Mucosa of stomach (tissue), 1 donor: ENCODE results near the gene PRR19.
"Not testable (repeated sequence)": the region's sequence is repeated elsewhere in the genome, so short reads cannot be mapped to it uniquely, and the experiment has no call there.

Experiments used
- H3K27me3 ChIP-seq: one replicate; pipeline ENCODE4 v1.7.0; 2013; ENCODE audit warnings: mild to moderate bottlenecking, low read length; ENCODE audit not compliant: control insufficient read depth, insufficient read depth
- H3K36me3 ChIP-seq: one replicate; pipeline ENCODE4 v1.7.0; 2013; ENCODE audit warnings: low read length; ENCODE audit not compliant: control insufficient read depth, insufficient read depth
- H3K4me1 ChIP-seq: one replicate; pipeline ENCODE4 v1.7.0; 2013; ENCODE audit warnings: mild to moderate bottlenecking, low read length; ENCODE audit not compliant: control insufficient read depth, insufficient read depth
- H3K4me3 ChIP-seq: one replicate; pipeline ENCODE4 v1.7.0; 2013; ENCODE audit warnings: low read length
- H3K9ac ChIP-seq: one replicate; pipeline ENCODE4 v1.7.0; 2013; ENCODE audit warnings: mild to moderate bottlenecking, low read length, moderate library complexity
- H3K9me3 ChIP-seq: one replicate; pipeline ENCODE4 v1.7.0; 2013; ENCODE audit warnings: mild to moderate bottlenecking, low read length, moderate library complexity; ENCODE audit not compliant: control insufficient read depth
- donor health status: Pancreatic carcinoma.

Gene PRR19, protein sequence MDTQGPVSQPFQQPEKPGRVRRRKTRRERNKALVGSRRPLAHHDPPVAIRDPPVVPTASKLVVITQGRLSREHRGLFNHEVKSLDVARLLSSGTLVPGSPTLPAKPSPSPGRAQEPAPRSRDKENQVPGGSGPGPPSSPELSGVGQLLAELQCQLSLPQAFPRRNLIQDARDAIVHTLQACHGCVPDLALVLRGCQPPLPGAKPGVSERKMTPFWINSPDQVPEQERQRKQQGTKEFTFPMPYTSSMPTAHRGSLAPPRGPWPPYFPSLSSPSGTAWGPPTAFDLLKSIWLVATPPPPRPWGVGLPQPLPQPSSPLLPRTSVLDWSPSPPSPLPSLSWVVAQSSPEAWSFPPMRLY

DNA sequence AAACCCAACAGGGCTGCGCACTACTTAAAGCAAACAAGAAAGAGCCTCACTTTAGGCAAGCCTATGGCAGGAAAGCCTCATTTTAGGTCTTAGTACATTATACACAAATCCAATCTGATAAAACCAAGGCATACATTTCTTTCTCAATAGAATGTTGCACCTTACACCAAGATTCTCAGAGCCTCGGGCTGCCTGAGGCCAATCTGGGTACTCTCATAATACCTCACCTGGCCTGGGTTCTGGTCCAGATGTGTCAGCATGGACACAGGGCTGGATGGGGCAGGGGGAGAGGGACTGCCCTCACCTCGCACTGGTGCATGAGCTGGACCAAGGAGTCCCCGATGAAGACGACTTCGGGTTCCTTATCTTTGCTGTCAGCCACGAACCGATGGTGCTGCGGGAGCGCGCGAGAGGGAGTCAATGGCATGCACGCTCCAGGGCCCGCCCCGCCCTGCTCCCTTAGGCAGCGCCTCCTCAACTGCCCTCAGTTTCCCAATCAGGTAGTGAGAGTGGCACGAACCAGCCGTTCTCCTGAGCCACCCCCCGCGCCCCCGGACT, at the start of gene PRR19:
Gene PRR19, plus strand, starts transcription at position 487 of the 558 bp plus-strand sequence. CDS start 7,453 bp downstream, outside the sequence.
- Histone ChIP-seq H3K9ac (peak within 1 kb of the TSS; percentile 55), H3K36me3 (no peaks in the 10 kb centered on the region), H3K4me1 (peaks cover 18% of the 10 kb centered on the region), H3K27me3 (no peaks in the 10 kb centered on the region), H3K4me3 (peak within 1 kb of the TSS; percentile 74), H3K9me3 (no peaks in the 10 kb centered on the region)

DNA sequence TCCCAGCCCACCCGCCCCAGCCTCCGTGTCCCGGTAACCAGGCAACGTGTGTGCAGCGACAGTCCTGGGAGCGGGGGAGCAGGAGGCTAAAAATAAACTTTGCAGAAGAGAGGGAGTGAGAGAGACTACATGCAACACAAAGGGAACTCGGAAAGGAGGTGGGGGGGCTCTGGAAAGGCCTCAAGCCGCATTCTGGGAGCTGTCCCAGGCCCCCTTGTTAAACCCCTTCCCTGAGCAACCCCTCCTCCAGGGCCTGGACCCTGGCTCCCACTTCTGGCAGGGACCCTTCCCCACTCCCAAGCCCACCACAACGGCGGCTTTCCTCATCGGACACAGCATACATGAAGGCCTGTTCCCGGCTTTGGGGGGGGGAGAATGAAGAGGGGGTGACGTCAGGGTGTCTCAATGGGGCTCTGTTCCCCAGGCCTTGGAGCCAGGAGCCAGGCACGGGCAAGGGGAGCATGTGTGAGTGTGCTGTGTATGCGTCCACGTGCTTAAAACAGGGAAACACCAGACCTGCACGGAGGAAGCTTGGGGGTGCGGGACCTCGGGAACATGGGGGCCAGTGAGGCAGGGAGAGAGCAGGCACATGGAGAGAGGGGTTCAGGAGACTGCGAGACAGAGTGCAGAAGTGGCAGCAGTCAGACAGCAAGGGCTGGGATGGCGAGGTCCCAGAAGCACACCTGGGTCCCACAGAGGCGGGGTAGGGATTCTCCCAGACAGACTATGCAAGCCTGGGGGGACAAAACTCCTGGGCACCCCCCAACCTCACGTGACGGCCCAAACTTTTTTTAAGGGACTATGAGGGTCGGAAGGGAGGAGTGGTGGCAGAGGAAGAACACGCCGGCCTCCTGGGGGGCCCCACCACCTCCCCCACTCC, 49.3 kb upstream of the PRR19 start:
- no peaks in the 10 kb centered on the region for H3K36me3 ChIP-seq
- peaks cover 36% of the 10 kb centered on the region for H3K4me1 ChIP-seq
- H3K9ac ChIP-seq = peak overlapping the region; percentile 80
- no peaks in the 10 kb centered on the region for H3K27me3 ChIP-seq
- H3K9me3 ChIP-seq = no peaks in the 10 kb centered on the region
- peak overlapping the region; percentile 50 for H3K4me3 ChIP-seq

DNA sequence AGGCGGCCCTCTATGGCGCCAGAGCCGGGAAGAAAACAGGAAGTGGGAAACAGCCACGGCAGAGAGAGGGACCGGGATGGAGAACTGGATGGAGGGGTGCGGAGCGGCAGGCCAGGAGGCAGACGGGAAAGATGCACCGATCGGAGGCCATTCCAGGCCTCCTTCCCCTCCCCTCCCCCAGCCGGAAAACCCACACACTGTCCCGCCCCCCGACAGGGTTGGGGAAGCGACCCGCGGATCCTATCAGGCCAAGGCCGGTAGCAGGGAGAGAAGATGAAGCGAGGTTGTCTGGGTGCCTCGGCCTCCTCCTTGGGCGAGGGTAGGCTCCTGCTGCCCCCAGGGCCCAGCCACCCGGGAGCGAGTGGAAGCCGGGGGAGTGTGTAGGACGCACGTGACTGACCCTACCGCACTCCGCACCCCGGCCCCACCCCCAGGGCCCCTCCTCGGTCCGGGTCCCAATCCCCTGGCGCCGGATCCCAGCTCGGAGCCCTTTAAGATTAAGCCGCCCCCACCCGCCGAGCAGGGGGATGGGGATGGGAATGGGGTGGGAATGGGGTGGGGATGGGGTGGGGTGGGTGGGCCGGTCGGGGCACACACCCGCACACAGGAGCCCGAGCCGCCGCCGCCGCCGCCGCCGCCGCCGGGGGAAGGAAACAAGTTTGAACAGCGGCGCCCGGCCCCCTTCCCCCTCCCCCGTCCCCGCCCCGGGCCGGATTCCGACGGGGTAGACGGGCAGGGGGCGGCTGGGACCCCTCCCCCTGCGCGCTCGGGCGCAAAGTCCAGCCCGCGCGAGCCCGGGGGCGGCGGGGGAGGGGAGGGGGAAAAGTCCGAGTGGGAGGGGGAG, 48.5 kb upstream of the PRR19 start:
- peaks cover 36% of the 10 kb centered on the region for H3K4me1 ChIP-seq
- no peaks in the 10 kb centered on the region for H3K9me3 ChIP-seq
- H3K4me3 ChIP-seq = peak overlapping the region; percentile 87
- H3K27me3 ChIP-seq = no peaks in the 10 kb centered on the region
- no peaks in the 10 kb centered on the region for H3K36me3 ChIP-seq
- peak overlapping the region; percentile 94 for H3K9ac ChIP-seq

DNA sequence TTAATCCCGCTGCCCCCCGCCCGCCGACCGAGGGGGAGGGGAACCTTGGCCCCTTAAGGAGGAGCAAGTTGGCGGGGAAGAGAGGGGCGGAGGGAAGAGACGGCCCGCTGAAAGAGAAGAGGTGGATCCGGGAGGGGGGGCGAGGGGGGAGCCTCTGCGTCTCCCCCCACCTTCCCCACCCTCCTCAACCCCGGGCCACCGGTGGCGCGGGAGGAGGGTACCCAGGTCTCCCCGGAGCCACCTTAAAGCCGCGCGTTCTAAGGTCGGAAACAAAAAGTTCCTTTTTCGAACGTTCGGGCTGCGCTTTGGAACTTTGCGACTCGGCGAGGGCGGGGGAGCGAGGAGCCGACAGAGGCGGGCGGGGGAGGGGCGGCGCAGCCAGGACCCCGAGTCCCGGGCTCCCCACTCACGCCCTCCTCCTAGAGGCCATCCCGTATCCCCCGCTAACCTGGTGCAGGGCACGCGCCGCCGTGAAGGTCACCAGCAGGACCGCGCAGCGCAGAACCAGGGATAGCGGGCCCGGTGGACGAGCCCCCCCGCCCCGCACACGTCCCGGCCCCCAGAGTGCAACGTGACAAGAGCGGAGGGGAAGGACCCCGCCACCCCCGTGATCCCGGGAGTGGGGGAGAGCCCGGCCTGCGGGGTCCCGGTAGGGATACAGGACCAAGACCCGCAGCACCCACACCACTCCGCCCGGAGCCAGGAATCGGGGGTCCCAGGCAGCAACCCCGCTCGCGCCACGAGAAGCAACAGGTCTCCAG, 47.7 kb upstream of the PRR19 start:
- peaks cover 36% of the 10 kb centered on the region for H3K4me1 ChIP-seq
- H3K27me3 ChIP-seq = no peaks in the 10 kb centered on the region
- H3K36me3 ChIP-seq = no peaks in the 10 kb centered on the region
- no peaks in the 10 kb centered on the region for H3K9me3 ChIP-seq
- peak overlapping the region; percentile 94 for H3K9ac ChIP-seq
- peak overlapping the region; percentile 87 for H3K4me3 ChIP-seq

DNA sequence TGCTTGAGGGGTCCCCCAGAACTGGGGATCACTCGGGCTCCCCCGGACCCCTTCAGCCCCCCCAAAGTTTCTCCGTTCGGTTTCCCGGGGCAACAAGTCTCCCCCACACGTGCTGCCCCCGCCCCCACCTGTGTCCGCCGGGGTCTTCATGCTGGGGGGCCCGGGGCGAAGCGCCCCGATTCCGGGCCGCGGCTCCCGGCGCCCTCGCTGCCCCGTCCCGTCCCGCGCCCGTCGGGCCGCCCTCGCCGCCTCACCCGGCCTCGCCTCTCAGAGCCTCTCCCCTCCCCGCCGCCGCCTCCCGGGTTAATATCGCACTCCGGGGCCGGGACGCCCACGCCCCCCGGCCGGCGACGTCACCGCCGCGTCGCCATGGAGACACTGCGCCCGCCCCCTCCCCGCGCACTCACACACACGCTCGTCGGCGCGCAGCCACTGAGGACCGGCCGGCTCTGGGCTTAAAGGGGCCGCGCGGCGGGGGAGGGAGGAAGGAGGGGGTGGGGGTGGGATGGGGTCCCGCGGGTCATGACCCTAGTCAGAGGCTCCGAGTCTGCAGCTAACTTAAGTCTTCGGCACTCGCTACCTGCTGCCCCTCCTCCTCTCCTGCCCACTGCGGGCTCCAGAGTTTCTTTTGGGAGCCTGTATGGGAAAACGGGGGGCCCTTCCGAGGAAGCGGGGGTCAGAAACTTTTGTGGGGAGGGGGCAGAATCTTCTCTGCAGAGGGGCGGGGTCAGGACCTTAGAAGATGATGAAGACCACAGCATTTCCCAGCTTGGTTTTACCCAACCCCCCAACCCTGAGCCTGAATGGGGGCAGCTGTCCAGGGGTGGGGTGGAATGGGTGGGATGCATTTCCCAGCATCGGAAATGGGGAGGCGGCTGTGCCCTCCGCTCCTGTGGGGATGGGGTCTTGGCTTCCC, 46.8 kb upstream of the PRR19 start, which contains the start of gene ERF:
Gene ERF, minus strand, starts transcription at position 279 of the 916 bp plus-strand sequence. Its CDS starts 129 bp downstream, at position 150.
- Histone ChIP-seq H3K36me3 (no peaks in the 10 kb centered on the region), H3K4me1 (peaks cover 35% of the 10 kb centered on the region), H3K9ac (peak within 1 kb of the TSS; percentile 94), H3K27me3 (no peaks in the 10 kb centered on the region), H3K4me3 (peak within 1 kb of the TSS; percentile 87), H3K9me3 (no peaks in the 10 kb centered on the region)

DNA sequence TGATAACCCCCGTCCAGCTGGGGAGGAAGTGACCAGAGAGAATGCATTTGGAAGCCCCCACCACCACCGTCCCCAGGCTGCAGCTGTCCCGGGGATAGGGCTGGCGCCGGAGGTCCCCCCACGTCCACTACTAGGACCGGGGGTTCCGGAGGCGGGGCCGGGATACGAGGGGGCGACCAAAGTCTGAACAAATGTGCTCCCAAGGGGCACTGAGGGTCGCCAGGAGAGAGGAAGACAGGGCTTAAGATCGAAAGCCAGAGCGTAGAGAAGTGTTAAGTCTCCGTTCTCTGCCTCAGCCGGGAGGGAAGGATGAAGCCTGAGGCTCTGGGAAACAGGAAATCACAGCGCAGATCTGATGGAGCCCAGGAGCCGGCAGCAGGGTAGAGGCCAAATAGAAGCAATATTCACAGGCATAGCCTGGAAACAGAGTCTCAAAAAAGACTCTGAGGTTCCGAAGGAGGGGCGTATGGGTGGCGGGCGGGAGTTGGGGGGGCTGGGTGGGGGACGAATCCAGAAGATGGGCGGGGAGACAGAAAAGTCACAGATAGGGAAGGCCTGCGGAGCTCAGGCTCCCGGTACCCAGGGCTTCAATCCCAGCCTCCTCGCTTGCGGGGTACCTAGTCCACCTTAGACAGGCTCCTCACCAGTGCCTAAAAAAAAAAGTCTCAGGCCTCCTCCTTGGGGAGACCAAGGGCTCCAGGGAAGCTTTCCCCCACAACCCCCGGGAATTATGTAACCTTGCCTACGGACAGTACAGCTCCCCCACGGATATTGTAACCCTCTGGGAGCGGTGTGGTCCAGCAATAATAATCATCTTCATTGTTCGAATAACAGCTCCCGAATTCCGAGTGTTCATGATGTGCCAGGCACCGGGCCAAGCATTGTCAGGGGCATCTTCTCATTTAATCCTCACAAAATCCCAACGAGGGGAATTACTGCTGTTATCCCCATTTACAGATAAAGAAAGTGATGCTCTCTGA, 45.9 kb upstream of the PRR19 start:
- H3K9ac ChIP-seq = peak overlapping the region; percentile 68
- H3K27me3 ChIP-seq = no peaks in the 10 kb centered on the region
- peaks cover 25% of the 10 kb centered on the region for H3K4me1 ChIP-seq
- H3K9me3 ChIP-seq = no peaks in the 10 kb centered on the region
- no peaks in the 10 kb centered on the region for H3K36me3 ChIP-seq
- peak overlapping the region; percentile 38 for H3K4me3 ChIP-seq

DNA sequence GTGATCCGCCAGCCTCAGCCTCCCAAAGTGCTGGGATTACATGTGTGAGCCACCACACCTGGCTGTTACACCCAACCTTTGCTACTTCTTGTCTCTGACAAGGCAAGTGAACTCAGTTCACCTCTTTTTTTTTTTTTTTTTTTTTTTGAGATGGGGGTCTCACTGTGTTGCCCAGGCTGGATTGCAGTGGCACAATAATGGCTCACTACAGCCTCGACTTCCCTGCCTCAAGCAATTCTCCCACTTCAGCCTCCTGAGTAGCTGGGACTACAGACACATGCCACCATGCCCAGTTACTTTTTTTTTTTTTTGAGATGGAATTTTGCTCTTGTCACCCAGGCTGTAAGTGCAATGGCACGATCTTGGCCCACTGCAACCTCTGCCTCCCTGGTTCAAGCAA, 44.1 kb upstream of the PRR19 start:
- H3K9me3 ChIP-seq, H3K36me3 ChIP-seq, H3K4me3 ChIP-seq, H3K27me3 ChIP-seq, H3K9ac ChIP-seq: not testable (repeated sequence)
- peaks cover 11% of the 10 kb centered on the region for H3K4me1 ChIP-seq

DNA sequence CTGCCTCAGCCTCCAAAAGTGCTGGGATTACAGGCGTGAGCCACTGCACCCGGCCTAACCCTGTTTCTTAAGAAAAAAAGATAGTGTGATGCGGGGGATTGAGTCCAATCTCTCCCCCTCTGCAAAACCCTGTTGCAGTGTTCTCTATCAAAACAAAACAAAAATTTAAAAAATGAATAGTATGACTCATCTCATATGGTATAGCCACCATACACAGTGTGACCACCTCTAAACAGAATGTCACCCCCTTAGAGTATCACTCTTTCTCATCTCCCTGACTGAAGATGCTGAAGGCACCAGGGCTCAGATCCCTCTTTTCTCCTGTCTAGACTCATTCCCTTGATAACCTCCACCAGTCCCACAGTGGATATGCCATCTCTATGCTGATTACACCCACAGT, 40.2 kb upstream of the PRR19 start:
- Histone ChIP-seq H3K4me3 (no peak overlapping the region), H3K9ac (no peak overlapping the region), H3K36me3 (no peaks in the 10 kb centered on the region), H3K4me1 (no peaks in the 10 kb centered on the region), H3K27me3 (no peaks in the 10 kb centered on the region), H3K9me3 (no peaks in the 10 kb centered on the region)

DNA sequence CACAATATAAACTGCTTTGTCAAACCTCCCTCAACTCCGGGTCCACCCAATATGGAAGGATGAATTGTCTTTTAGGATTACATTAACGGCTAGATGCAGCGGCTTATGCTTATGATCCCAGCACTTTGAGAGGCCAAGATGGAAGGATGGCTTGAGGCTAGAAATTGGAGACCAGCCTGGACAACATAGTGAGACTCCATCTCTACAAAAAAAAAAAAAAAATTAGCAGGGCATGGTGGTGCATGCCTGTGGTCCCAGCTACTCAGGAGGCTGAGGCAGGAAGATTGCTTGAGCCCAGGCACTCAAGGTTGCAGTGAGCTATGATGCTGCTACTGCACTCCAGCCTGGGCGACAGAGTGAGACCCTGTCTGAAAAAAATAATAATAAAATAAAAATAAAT, 35.8 kb upstream of the PRR19 start:
- not testable (repeated sequence) for H3K4me3 ChIP-seq, H3K36me3 ChIP-seq, H3K9ac ChIP-seq, H3K9me3 ChIP-seq, H3K27me3 ChIP-seq
- peaks cover 14% of the 10 kb centered on the region for H3K4me1 ChIP-seq
